Retinal pigment epithelial cell (primary cell): ENCODE data around the gene BANF1.
A peak's percentile ranks its signal among the peaks of the same experiment; 100 is the strongest.
"Not testable (repeated sequence)": the region's sequence is repeated elsewhere in the genome, so short reads cannot be mapped to it uniquely, and the experiment has no call there.

ENCODE experiments used
- DNase-seq: peaks from one replicate; pipeline ENCODE4 v3.0.0-alpha.2; 2010; ENCODE audit warnings: low read depth
- H3K4me3 ChIP-seq: 2 replicates; pipeline ENCODE4 v1.5.1; 2011; ENCODE audit warnings: mild to moderate bottlenecking, low read length, control low read depth, moderate library complexity
- CTCF ChIP-seq: conservative IDR thresholded peaks from 2 replicates; pipeline ENCODE4 v1.5.1; 2011; ENCODE audit warnings: low read depth, low read length, control low read depth, inconsistent platforms

Gene BANF1

GRCh38 chr11:66015936-66016792, 13.9 kb downstream of the BANF1 start:
- DNase-seq = no peak
- TF ChIP-seq CTCF = no peak
- no peak overlapping the region for H3K4me3 ChIP-seq

DNA sequence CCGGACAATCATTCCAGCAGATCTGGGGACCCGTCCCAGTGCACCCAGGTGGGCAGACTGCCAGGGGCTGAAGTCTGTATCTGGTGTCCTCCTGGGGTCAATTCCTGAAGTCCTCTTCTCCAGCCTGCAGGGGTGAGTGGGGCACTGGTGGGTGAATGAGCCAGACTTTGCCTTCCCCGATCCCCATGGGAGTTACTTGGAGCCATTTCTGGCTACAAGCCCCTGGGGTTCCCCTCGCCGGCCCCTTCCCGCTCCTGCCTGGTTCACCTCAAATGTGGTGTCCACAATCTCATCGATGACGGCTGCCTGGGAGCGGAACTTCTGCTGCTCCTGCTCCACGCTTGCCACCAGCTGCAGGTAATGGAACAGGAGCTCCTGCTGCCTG, 14.5 kb downstream of the BANF1 start:
- no peak overlapping the region for H3K4me3 ChIP-seq
- TF ChIP-seq CTCF = no peak
- DNase-seq = no peak

- DNase-seq = no peak
- no peak overlapping the region for H3K4me3 ChIP-seq
- TF ChIP-seq CTCF = no peak
Measured at GRCh38 chr11:66017321-66017720, 15.0 kb downstream of the BANF1 start.

DNA sequence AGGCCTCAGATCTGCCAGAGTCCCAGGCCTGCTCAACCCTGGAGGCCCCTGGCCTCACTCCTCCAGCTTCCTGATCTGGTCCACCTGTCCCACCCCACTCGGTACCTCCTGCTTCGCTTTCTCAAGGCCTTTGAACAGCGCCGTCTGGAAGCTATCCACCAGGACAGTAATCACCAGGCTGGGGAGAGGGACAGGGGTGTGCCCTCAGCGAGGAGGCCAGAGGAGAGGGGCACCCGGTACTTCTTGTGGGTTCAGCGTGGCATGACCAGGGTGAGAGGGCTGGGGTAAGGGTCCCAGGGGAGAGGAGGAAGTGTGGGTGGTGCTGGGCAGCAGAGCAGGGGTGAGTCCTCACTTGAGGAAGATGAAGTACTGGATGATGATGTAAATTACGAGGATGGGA, 17.9 kb downstream of the BANF1 start:
- DNase-seq = no peak

GRCh38 chr11:66020618-66021357, 18.5 kb downstream of the BANF1 start:
- no peak for TF ChIP-seq CTCF
- H3K4me3 ChIP-seq = no peak overlapping the region
- DNase-seq = no peak

More for the DNA sequence above, 17.9 kb downstream of the BANF1 start:
- no peak for TF ChIP-seq CTCF
- no peak overlapping the region for H3K4me3 ChIP-seq

GRCh38 chr11:66022401-66023185, 20.3 kb downstream of the BANF1 start:
- TF ChIP-seq CTCF = peak; percentile 91
- no peak overlapping the region for H3K4me3 ChIP-seq
- no peak for DNase-seq

- not testable (repeated sequence) for DNase-seq, H3K4me3 ChIP-seq
Measured at GRCh38 chr11:66023186-66023440, 20.8 kb downstream of the BANF1 start.
